ENCODE data around the gene SLC6A2.

GRCh38 chr16:55711959-55712876 is 56.4 kb downstream of the SLC6A2 start:
- TF ChIP-seq POLR2A (IDR thresholded peaks at IDR 0.05) (no peak), CTCF (IDR thresholded peaks at IDR 0.05) (peak in 3 of 4 experiments; percentile 49 to 64 (median 52)), EP300 (IDR thresholded peaks at IDR 0.05) (no peak)
